KMS-11 (cell line): ENCODE results near the gene PACSIN1.

Experiments
- H2AFZ ChIP-seq: fragments of 200-600 bp; sonication (generic); 2 replicates; pipeline ENCODE4 v1.6.1; 2016; ENCODE audit warnings: antibody characterized with exemption, mixed run types, low read depth
- H3K27ac ChIP-seq: fragments of 200-600 bp; sonication (generic); 2 replicates; pipeline ENCODE4 v1.6.1; 2016; ENCODE audit warnings: mild to moderate bottlenecking, mixed run types
- H3K27me3 ChIP-seq: fragments of 200-600 bp; sonication (generic); 2 replicates; pipeline ENCODE4 v1.6.1; 2017; ENCODE audit warnings: mild to moderate bottlenecking, low read depth, mixed run types, moderate library complexity; ENCODE audit not compliant: insufficient read depth
- H3K36me3 ChIP-seq: fragments of 200-600 bp; sonication (generic); 2 replicates; pipeline ENCODE4 v1.6.1; 2017; ENCODE audit warnings: mild to moderate bottlenecking, mixed run types; ENCODE audit not compliant: insufficient read depth
- H3K4me1 ChIP-seq: fragments of 200-600 bp; sonication (generic); 2 replicates; pipeline ENCODE4 v1.6.1; 2016; ENCODE audit warnings: mild to moderate bottlenecking, low read depth, mixed run types; ENCODE audit not compliant: poor library complexity, severe bottlenecking
- H3K4me2 ChIP-seq: fragments of 200-600 bp; sonication (generic); 2 replicates; pipeline ENCODE4 v1.7.0; 2016; ENCODE audit warnings: mild to moderate bottlenecking, mixed run types
- H3K4me3 ChIP-seq: fragments of 200-600 bp; sonication (generic); IDR thresholded peaks from 2 replicates; pipeline ENCODE4 v1.6.1; 2017; ENCODE audit warnings: low read depth, low read length, mixed read lengths; ENCODE audit not compliant: insufficient read depth
- H3K79me2 ChIP-seq: fragments of 200-600 bp; sonication (generic); 2 replicates; pipeline ENCODE4 v1.6.1; 2016; ENCODE audit warnings: low read depth, mixed run types; ENCODE audit not compliant: insufficient read depth
- H3K9ac ChIP-seq: fragments of 200-600 bp; sonication (generic); 2 replicates; pipeline ENCODE4 v1.6.1; 2016; ENCODE audit warnings: mild to moderate bottlenecking, mixed run types
- H4K20me1 ChIP-seq: fragments of 200-600 bp; sonication (generic); 2 replicates; pipeline ENCODE4 v1.6.1; 2016; ENCODE audit warnings: mild to moderate bottlenecking, mixed run types; ENCODE audit not compliant: insufficient read depth
- CTCF ChIP-seq: fragments of 200-600 bp; sonication (generic); conservative IDR thresholded peaks from 2 replicates; pipeline ENCODE4 v1.6.1; 2017; ENCODE audit warnings: low read depth, mild to moderate bottlenecking, antibody characterized with exemption, low read length, moderate library complexity, mixed read lengths

PACSIN1 gene

GRCh38 chr6:34546551-34547321 lies 80.9 kb downstream of the PACSIN1 start:
- no peaks in the 10 kb centered on the region for H3K79me2 ChIP-seq
- no peaks in the 10 kb centered on the region; the same call in 1 of the 2 replicates for H3K27me3 ChIP-seq
- no peak overlapping the region for H3K27ac ChIP-seq
- no peaks in the 10 kb centered on the region for H4K20me1 ChIP-seq
- no peaks in the 10 kb centered on the region for H3K36me3 ChIP-seq
- H3K4me3 ChIP-seq: no peak overlapping the region
- H3K4me1 ChIP-seq: no peaks in the 10 kb centered on the region
- no peak overlapping the region for H3K9ac ChIP-seq
- no peak overlapping the region for H2AFZ ChIP-seq
- TF ChIP-seq CTCF: no peak
- H3K4me2 ChIP-seq: no peak overlapping the region

GRCh38 chr6:34547701-34548644 lies 82.1 kb downstream of the PACSIN1 start:
- no peaks in the 10 kb centered on the region for H3K79me2 ChIP-seq
- no peak overlapping the region for H3K9ac ChIP-seq
- no peak for TF ChIP-seq CTCF
- no peak overlapping the region for H2AFZ ChIP-seq
- H3K27me3 ChIP-seq: no peaks in the 10 kb centered on the region; the same call in 1 of the 2 replicates
- no peaks in the 10 kb centered on the region for H4K20me1 ChIP-seq
- H3K4me2 ChIP-seq: no peak overlapping the region
- no peak overlapping the region for H3K4me3 ChIP-seq
- H3K36me3 ChIP-seq: no peaks in the 10 kb centered on the region
- no peak overlapping the region for H3K27ac ChIP-seq
- H3K4me1 ChIP-seq: no peaks in the 10 kb centered on the region

GRCh38 chr6:34549026-34549803 lies 83.3 kb downstream of the PACSIN1 start:
- Histone ChIP-seq H3K36me3 (no peaks in the 10 kb centered on the region), H3K4me3 (no peak overlapping the region), H3K4me2 (no peak overlapping the region), H4K20me1 (no peaks in the 10 kb centered on the region), H3K79me2 (no peaks in the 10 kb centered on the region), H3K27ac (no peak overlapping the region), H3K27me3 (no peaks in the 10 kb centered on the region; the same call in 1 of the 2 replicates), H2AFZ (no peak overlapping the region), H3K9ac (no peak overlapping the region), H3K4me1 (no peaks in the 10 kb centered on the region)
- TF ChIP-seq CTCF: no peak

- H2AFZ ChIP-seq: no peak overlapping the region
- no peak overlapping the region for H3K27ac ChIP-seq
- no peak overlapping the region for H3K9ac ChIP-seq
- no peak overlapping the region for H3K4me2 ChIP-seq
- TF ChIP-seq CTCF: no peak
- H3K4me3 ChIP-seq: no peak overlapping the region
- no peaks in the 10 kb centered on the region for H3K4me1 ChIP-seq
- no peaks in the 10 kb centered on the region for H3K79me2 ChIP-seq
- no peaks in the 10 kb centered on the region; the same call in 1 of the 2 replicates for H3K27me3 ChIP-seq
- no peaks in the 10 kb centered on the region for H3K36me3 ChIP-seq
- no peaks in the 10 kb centered on the region for H4K20me1 ChIP-seq
These were observed 83.9 kb downstream of the PACSIN1 start for GRCh38 chr6:34549804-34550202.
